IMR-90 (cell line): Measurements from ENCODE around the gene NTMT1. TPM values are rescaled to one million over a fixed set of nuclear protein-coding genes. Genes with fewer than 3 reads are reported as not detected.

ENCODE experiments used
- ATAC-seq: fragments of 200-7000 bp; cut with Tn5 transposase; 2 replicates; pipeline ENCODE4 v1.9.1; 2020; ENCODE audit warnings: low read depth, mild to moderate bottlenecking, moderate library complexity
- BruUV-seq: library from RNA; stranded (reverse); fragments of 400-500 nt; replicated peaks from 2 replicates; lab custom pipeline; 2021; lab: Mats Ljungman, UMichigan
- CTCF ChIA-PET: fragments of 300-600 bp; formaldehyde crosslinking; extraction: SDS; loops from one replicate; lab custom pipeline; 2021; ENCODE audit warnings: antibody characterized with exemption; lab: Yijun Ruan, JAX
- POLR2A ChIA-PET: fragments of 300-600 bp; sonication (Branson Sonifier 250); formaldehyde crosslinking; loops from one replicate; lab custom pipeline; 2022; ENCODE audit warnings: antibody characterized with exemption; ENCODE audit not compliant: unreplicated experiment; lab: Charles Lee
- DNase-seq: peaks from one replicate; pipeline ENCODE4 v3.0.0; 2013
- H2AFZ ChIP-seq: replicated peaks from 2 replicates; pipeline ENCODE3; 2013; ENCODE audit warnings: low read length, mild to moderate bottlenecking; ENCODE audit not compliant: poor library complexity
- H2AK5ac ChIP-seq: 2 replicates; pipeline ENCODE4 v1.6.1; 2013; ENCODE audit warnings: low read depth, low read length, inconsistent platforms
- H2AK9ac ChIP-seq: replicated peaks from 2 replicates; pipeline ENCODE3; 2013; ENCODE audit warnings: mild to moderate bottlenecking, low read depth, low read length, moderate library complexity; ENCODE audit not compliant: poor library complexity
- H2BK120ac ChIP-seq: 2 replicates; pipeline ENCODE4 v1.6.1; 2013; ENCODE audit warnings: low read depth, low read length, inconsistent platforms
- H2BK15ac ChIP-seq: 3 replicates; pipeline ENCODE4 v1.6.1; 2013; ENCODE audit warnings: low read depth, low read length, inconsistent platforms
- H2BK20ac ChIP-seq: 2 replicates; pipeline ENCODE4 v1.6.1; 2013; ENCODE audit warnings: low read depth, mild to moderate bottlenecking, inconsistent platforms, low read length, moderate library complexity
- H2BK5ac ChIP-seq: 2 replicates; pipeline ENCODE4 v1.6.1; 2013; ENCODE audit warnings: mild to moderate bottlenecking, low read depth, low read length, inconsistent platforms; ENCODE audit not compliant: poor library complexity, severe bottlenecking
- H3K14ac ChIP-seq: replicated peaks from 2 replicates; pipeline ENCODE4 v1.6.1; 2013; ENCODE audit warnings: low read depth, low read length, inconsistent platforms
- H3K18ac ChIP-seq: 2 replicates; pipeline ENCODE4 v1.6.1; 2013; ENCODE audit warnings: low read depth, low read length, control low read depth
- H3K23ac ChIP-seq: 2 replicates; pipeline ENCODE4 v1.6.1; 2013; ENCODE audit warnings: low read depth, low read length, inconsistent platforms
- H3K27ac ChIP-seq: 2 replicates; pipeline ENCODE4 v1.5.1; 2013; ENCODE audit warnings: mild to moderate bottlenecking, control low read depth, low read length; ENCODE audit not compliant: insufficient read depth
- H3K27me3 ChIP-seq: 2 replicates; pipeline ENCODE4 v1.6.1; 2013; ENCODE audit warnings: low read length; ENCODE audit not compliant: control insufficient read depth, insufficient read depth
- H3K36me3 ChIP-seq: 2 replicates; pipeline ENCODE4 v1.6.1; 2013; ENCODE audit warnings: low read length, mixed read lengths; ENCODE audit not compliant: control insufficient read depth, insufficient read depth
- H3K4ac ChIP-seq: 2 replicates; pipeline ENCODE4 v1.6.1; 2013; ENCODE audit warnings: low read depth, low read length, inconsistent platforms
- H3K4me1 ChIP-seq: 2 replicates; pipeline ENCODE4 v1.6.1; 2013; ENCODE audit warnings: low read length, mixed read lengths; ENCODE audit not compliant: control insufficient read depth, insufficient read depth
- H3K4me2 ChIP-seq: 2 replicates; pipeline ENCODE4 v1.6.1; 2013; ENCODE audit warnings: low read depth, mild to moderate bottlenecking, control low read depth, low read length, moderate library complexity
- H3K4me3 ChIP-seq: 2 replicates; pipeline ENCODE4 v1.5.1; 2013; ENCODE audit warnings: low read depth, mild to moderate bottlenecking, control low read depth, low read length, moderate library complexity; ENCODE audit not compliant: insufficient read depth
- H3K56ac ChIP-seq: 2 replicates; pipeline ENCODE4 v1.6.1; 2013; ENCODE audit warnings: low read length, inconsistent platforms; ENCODE audit not compliant: insufficient read depth; ENCODE audit errors: extremely low read depth
- H3K79me1 ChIP-seq, 2 experiments: 2 replicates each; pipeline ENCODE4 v1.6.1; 2013; ENCODE audit warnings: low read length in 2 of 2, inconsistent platforms in 1 of 2, low read depth in 1 of 2
- H3K9ac ChIP-seq: 2 replicates; pipeline ENCODE4 v1.6.1; 2013; ENCODE audit warnings: low read depth, low read length, control low read depth
- H3K9me1 ChIP-seq: 2 replicates; pipeline ENCODE4 v1.6.1; 2013; ENCODE audit warnings: low read length, inconsistent platforms; ENCODE audit not compliant: insufficient read depth
- H3K9me3 ChIP-seq: 2 replicates; pipeline ENCODE4 v1.6.1; 2013; ENCODE audit warnings: low read length; ENCODE audit not compliant: control insufficient read depth, insufficient read depth
- H4K20me1 ChIP-seq: 2 replicates; pipeline ENCODE4 v1.6.1; 2013; ENCODE audit warnings: low read length, inconsistent platforms; ENCODE audit not compliant: insufficient read depth
- H4K5ac ChIP-seq: 2 replicates; pipeline ENCODE4 v1.6.1; 2013; ENCODE audit warnings: mild to moderate bottlenecking, low read depth, low read length, control low read depth
- H4K8ac ChIP-seq, 2 experiments: 2 replicates each; pipeline ENCODE4 v1.6.1; 2013; ENCODE audit warnings: low read depth in 2 of 2, low read length in 2 of 2, control low read depth in 1 of 2, inconsistent platforms in 1 of 2
- H4K91ac ChIP-seq: 2 replicates; pipeline ENCODE4 v1.6.1; 2013; ENCODE audit warnings: low read depth, low read length, inconsistent platforms; ENCODE audit not compliant: insufficient read depth
- BHLHE40 ChIP-seq: fragments of 150-350 bp; IDR thresholded peaks from 2 replicates; pipeline ENCODE4 v1.6.1; 2016; ENCODE audit warnings: mild to moderate bottlenecking, low read depth, low read length
- CEBPB ChIP-seq: IDR thresholded peaks from 2 replicates; pipeline ENCODE4 v1.6.1; 2012; ENCODE audit warnings: low read depth, low read length, improper control_type of control experiment
- CHD1 ChIP-seq: IDR thresholded peaks from 2 replicates; pipeline ENCODE4 v1.6.1; 2012; ENCODE audit warnings: low read depth, low read length, improper control_type of control experiment
- CTCF ChIP-seq: conservative IDR thresholded peaks from 2 replicates; pipeline ENCODE4 v1.5.1; 2012; ENCODE audit warnings: mild to moderate bottlenecking, low read depth, low read length, improper control_type of control experiment
- FOS ChIP-seq: fragments of 150-350 bp; IDR thresholded peaks from 2 replicates; pipeline ENCODE4 v1.6.1; 2016; ENCODE audit warnings: low read depth, low read length
- MAFK ChIP-seq: IDR thresholded peaks from 2 replicates; pipeline ENCODE4 v1.6.1; 2012; ENCODE audit warnings: low read depth, low read length, improper control_type of control experiment
- MAZ ChIP-seq: IDR thresholded peaks from 2 replicates; pipeline ENCODE4 v1.6.1; 2012; ENCODE audit warnings: low read depth, mild to moderate bottlenecking, low read length, improper control_type of control experiment, moderate library complexity, borderline replicate concordance
- MXI1 ChIP-seq: IDR thresholded peaks from 2 replicates; pipeline ENCODE4 v1.6.1; 2012; ENCODE audit warnings: low read depth, mild to moderate bottlenecking, low read length, moderate library complexity, borderline replicate concordance
- NFE2L2 ChIP-seq: fragments of 150-350 bp; IDR thresholded peaks from 2 replicates; pipeline ENCODE4 v1.6.1; 2016; ENCODE audit warnings: low read depth, mild to moderate bottlenecking, low read length
- POLR2A ChIP-seq: IDR thresholded peaks from 2 replicates; pipeline ENCODE4 v1.6.1; 2012; ENCODE audit warnings: mild to moderate bottlenecking, low read depth, low read length
- RAD21 ChIP-seq: IDR thresholded peaks from 2 replicates; pipeline ENCODE4 v1.6.1; 2012; ENCODE audit warnings: low read length, improper control_type of control experiment
- RCOR1 ChIP-seq: IDR thresholded peaks from 2 replicates; pipeline ENCODE4 v1.6.1; 2012; ENCODE audit warnings: mild to moderate bottlenecking, low read length, improper control_type of control experiment; ENCODE audit not compliant: insufficient replicate concordance
- RFX5 ChIP-seq: IDR thresholded peaks from 2 replicates; pipeline ENCODE4 v1.8.0; 2012; ENCODE audit warnings: low read depth, mild to moderate bottlenecking, low read length, moderate library complexity
- SMC3 ChIP-seq: fragments of 150-350 bp; IDR thresholded peaks from 2 replicates; pipeline ENCODE4 v1.6.1; 2016; ENCODE audit warnings: low read depth, mild to moderate bottlenecking, antibody characterized with exemption, low read length, moderate library complexity
- WGBS, 2 experiments: methylation state at CpG; one replicate each; pipeline versions ENCODE4 v1.1.5 to v1.1.7; 2013; ENCODE audit warnings: missing lambda C conversion rate in 2 of 2; ENCODE audit not compliant: insufficient read length in 1 of 2; ENCODE audit errors: extremely low coverage in 2 of 2; 5-methylcytosine and 5-hydroxymethylcytosine counted together
- dilution Hi-C: fragments of 300-500 bp; cut with HindIII; formaldehyde crosslinking; loops from one replicate; pipeline ENCODE4 v1.14.3; 2018; ENCODE audit warnings: low sequenced_read_pairs; ENCODE audit not compliant: unreplicated experiment
- in situ Hi-C: fragments of 300-500 bp; cut with MboI; formaldehyde crosslinking; loops from 3 replicates; pipeline ENCODE4 v1.14.3; 2019; ENCODE audit warnings: low sequenced_read_pairs, inconsistent platforms, mixed read lengths
- intact Hi-C: fragments of 100-400 bp; cut with micrococcal nuclease; formaldehyde crosslinking; loops from 2 replicates; pipeline ENCODE4 v1.10.0; 2022
- polyA plus RNA-seq, 3 experiments: library from polyadenylated mRNA; depleted of rRNA; stranded (reverse); fragments of >200 nt; gene quantifications; 2 replicates each; pipeline ENCODE4 v1.2.3, GENCODE V29; 2012; ENCODE audit warnings: low replicate concordance in 1 of 3
- total RNA-seq: library from RNA; depleted of rRNA; stranded (reverse); fragments of >200 nt; gene quantifications from 2 replicates; pipeline ENCODE4 v1.2.3, GENCODE V29; 2012
- TF ChIP-seq, protein P1 (sequence below): fragments of 150-350 bp; IDR thresholded peaks from 2 replicates; pipeline ENCODE4 v1.6.1; 2016; ENCODE audit warnings: low read depth, mild to moderate bottlenecking, low read length, moderate library complexity, borderline replicate concordance
- TF ChIP-seq, protein P2 (sequence below): fragments of 150-350 bp; IDR thresholded peaks from 2 replicates; pipeline ENCODE4 v1.6.1; 2017; ENCODE audit warnings: mild to moderate bottlenecking, antibody characterized with exemption, low read length, low read depth

NTMT1 gene
- total and polyA plus RNA-seq, 2 of the 4 experiments (the other 2 are of a cell fraction) = 68.1 to 88.1 TPM

DNA sequence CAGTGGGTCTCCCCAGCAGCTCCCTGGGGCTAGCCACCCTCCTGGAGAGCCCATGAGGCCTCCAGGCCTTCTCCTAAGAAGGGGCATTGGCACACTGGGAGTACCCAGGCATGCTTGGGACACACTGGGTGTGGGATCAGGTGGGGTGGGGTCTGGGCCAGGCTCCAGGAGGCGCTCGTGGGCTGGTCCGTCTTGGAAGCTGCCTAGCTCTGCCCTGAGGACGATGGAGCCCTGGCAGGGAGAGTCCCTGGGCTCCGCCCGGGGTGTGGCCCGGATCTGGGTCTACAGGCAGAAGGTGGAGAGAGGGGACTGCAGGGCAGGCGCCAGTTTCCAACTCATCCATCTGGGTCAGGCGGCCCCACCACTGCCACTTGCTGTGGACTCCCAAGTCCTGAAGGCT lies 41.9 kb downstream of the NTMT1 start:
- ChIA-PET POLR2A (no interaction called here), CTCF (no interaction called here)
- H4K20me1 ChIP-seq = peaks cover 32% of the 10 kb centered on the region
- H3K9me3 ChIP-seq = no peaks in the 10 kb centered on the region
- H3K9ac ChIP-seq = peak overlapping the region; percentile 97; the same call in 1 of the 2 replicates
- H3K14ac ChIP-seq = peak overlapping the region; percentile 90
- dilution Hi-C loops = no loop called here
- peak overlapping the region; percentile 88 for H4K91ac ChIP-seq
- no peak for ATAC-seq
- no peak overlapping the region; the same call in 1 of the 2 replicates for H4K5ac ChIP-seq
- H4K8ac ChIP-seq = peak overlapping the region; percentile 76 to 81; a peak in 2 of 4 replicates
- peak overlapping the region; percentile 81 for H2AK9ac ChIP-seq
- peak overlapping the region; percentile 93 for H2AK5ac ChIP-seq
- no peak overlapping the region; the same call in 1 of the 2 replicates for H3K4me3 ChIP-seq
- no peaks in the 10 kb centered on the region for H3K27me3 ChIP-seq
- H3K18ac ChIP-seq = no peak overlapping the region; the same call in 1 of the 2 replicates
- peak overlapping the region; percentile 35; the same call in 1 of the 2 replicates for H2BK20ac ChIP-seq
- peaks cover 10 to 58% of the 10 kb centered on the region in 2 experiments; a peak in 3 of 4 replicates for H3K79me1 ChIP-seq
- H3K4me2 ChIP-seq = peak overlapping the region; percentile 94
- BruUV-seq = no TSS peak
- peak overlapping the region; percentile 33 for H2AFZ ChIP-seq
- intact Hi-C loops = loop anchor here (5.0 kb wide), 1 partner anchor 44 kb away; no protein-coding TSS in a partner anchor
- H3K4ac ChIP-seq = peak overlapping the region; percentile 93
- H3K36me3 ChIP-seq = peaks cover 12% of the 10 kb centered on the region
- H3K27ac ChIP-seq = peak overlapping the region; percentile 75
- H3K9me1 ChIP-seq = peaks cover 11% of the 10 kb centered on the region
- TF ChIP-seq FOS = no peak
- TF ChIP-seq SMC3 = no peak
- no peak for TF ChIP-seq BHLHE40
- no peak for TF ChIP-seq RCOR1
- TF ChIP-seq CEBPB = no peak
- TF ChIP-seq CTCF = no peak
- TF ChIP-seq MXI1 = no peak
- no peak for TF ChIP-seq POLR2A
- no peak for TF ChIP-seq MAFK
- TF ChIP-seq, protein P1, sequence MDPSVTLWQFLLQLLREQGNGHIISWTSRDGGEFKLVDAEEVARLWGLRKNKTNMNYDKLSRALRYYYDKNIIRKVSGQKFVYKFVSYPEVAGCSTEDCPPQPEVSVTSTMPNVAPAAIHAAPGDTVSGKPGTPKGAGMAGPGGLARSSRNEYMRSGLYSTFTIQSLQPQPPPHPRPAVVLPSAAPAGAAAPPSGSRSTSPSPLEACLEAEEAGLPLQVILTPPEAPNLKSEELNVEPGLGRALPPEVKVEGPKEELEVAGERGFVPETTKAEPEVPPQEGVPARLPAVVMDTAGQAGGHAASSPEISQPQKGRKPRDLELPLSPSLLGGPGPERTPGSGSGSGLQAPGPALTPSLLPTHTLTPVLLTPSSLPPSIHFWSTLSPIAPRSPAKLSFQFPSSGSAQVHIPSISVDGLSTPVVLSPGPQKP = no peak
- TF ChIP-seq RFX5 = no peak
- no peak for TF ChIP-seq CHD1
- no peak for TF ChIP-seq RAD21
- TF ChIP-seq MAZ = no peak
- no peak for TF ChIP-seq NFE2L2
- TF ChIP-seq, protein P2, sequence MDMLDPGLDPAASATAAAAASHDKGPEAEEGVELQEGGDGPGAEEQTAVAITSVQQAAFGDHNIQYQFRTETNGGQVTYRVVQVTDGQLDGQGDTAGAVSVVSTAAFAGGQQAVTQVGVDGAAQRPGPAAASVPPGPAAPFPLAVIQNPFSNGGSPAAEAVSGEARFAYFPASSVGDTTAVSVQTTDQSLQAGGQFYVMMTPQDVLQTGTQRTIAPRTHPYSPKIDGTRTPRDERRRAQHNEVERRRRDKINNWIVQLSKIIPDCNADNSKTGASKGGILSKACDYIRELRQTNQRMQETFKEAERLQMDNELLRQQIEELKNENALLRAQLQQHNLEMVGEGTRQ = no peak
- H3K4me1 ChIP-seq = peaks cover 33% of the 10 kb centered on the region
- H3K23ac ChIP-seq = peak overlapping the region; percentile 97
- peak overlapping the region; percentile 85 for H2BK120ac ChIP-seq
- H2BK15ac ChIP-seq = peak overlapping the region; percentile 64; the same call in 1 of the 3 replicates
- peak overlapping the region; percentile 30; the same call in 1 of the 2 replicates for H3K56ac ChIP-seq
- DNase-seq = no peak
- in situ Hi-C loops = no loop called here
- WGBS, 2 experiments = no CpG with 5 or more reads among the region's 9 CpGs
- H2BK5ac ChIP-seq = peak overlapping the region; percentile 49
